ENCODE measurements around the gene BLOC1S3. TPM values are rescaled to one million over a fixed set of nuclear protein-coding genes. Genes with fewer than 3 reads are reported as not detected.

The BLOC1S3 gene
- total and polyA plus RNA-seq, 2 of the 13 experiments (the other 11 are each of a cell fraction or from before 2014, with no cell fraction given), result 4.3 to 4.8 TPM

GRCh38 chr19:45166723-45167252 lies 11.8 kb upstream of the BLOC1S3 start (continued):
- TF ChIP-seq ZNF772 (CRISPR knock-in tag; IDR thresholded peaks at IDR 0.05), result no peak
- no peak for TF ChIP-seq STAT6 (CRISPR knock-in tag; IDR thresholded peaks at IDR 0.05; ENCODE audit: borderline replicate concordance)
- TF ChIP-seq ZNF777 (CRISPR knock-in tag; IDR thresholded peaks at IDR 0.05), result no peak
- TF ChIP-seq ELF4 (CRISPR knock-in tag; IDR thresholded peaks at IDR 0.05; ENCODE audit: borderline replicate concordance), result no peak
- no peak for TF ChIP-seq HCFC1 (IDR thresholded peaks at IDR 0.05; ENCODE audit: low read depth, low read length)
- no peak for TF ChIP-seq THAP11 (CRISPR knock-in tag; IDR thresholded peaks at IDR 0.05)
- TF ChIP-seq, protein P1, sequence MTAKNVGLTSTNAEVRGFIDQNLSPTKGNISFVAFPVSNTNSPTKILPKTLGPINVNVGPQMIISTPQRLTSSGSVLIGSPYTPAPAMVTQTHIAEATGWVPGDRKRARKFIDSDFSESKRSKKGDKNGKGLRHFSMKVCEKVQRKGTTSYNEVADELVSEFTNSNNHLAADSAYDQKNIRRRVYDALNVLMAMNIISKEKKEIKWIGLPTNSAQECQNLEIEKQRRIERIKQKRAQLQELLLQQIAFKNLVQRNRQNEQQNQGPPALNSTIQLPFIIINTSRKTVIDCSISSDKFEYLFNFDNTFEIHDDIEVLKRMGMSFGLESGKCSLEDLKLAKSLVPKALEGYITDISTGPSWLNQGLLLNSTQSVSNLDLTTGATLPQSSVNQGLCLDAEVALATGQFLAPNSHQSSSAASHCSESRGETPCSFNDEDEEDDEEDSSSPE (CRISPR knock-in tag; IDR thresholded peaks at IDR 0.05), result no peak
- no peak for TF ChIP-seq ZNF512B (CRISPR knock-in tag; IDR thresholded peaks at IDR 0.05; ENCODE audit: borderline replicate concordance)
- TF ChIP-seq ZMYM2 (CRISPR knock-in tag; IDR thresholded peaks at IDR 0.05), result no peak
- TF ChIP-seq AKNA (CRISPR knock-in tag; IDR thresholded peaks at IDR 0.05; ENCODE audit: borderline replicate concordance), result no peak
- no peak for TF ChIP-seq ZNF138 (CRISPR knock-in tag; IDR thresholded peaks at IDR 0.05; ENCODE audit: low read depth)
- peak; percentile 48; the same call in 1 of the 2 replicates for TF ChIP-seq ZFX (CRISPR knock-in tag; IDR thresholded peaks at IDR 0.05; ENCODE audit: low read depth)
- TF ChIP-seq, protein P2, sequence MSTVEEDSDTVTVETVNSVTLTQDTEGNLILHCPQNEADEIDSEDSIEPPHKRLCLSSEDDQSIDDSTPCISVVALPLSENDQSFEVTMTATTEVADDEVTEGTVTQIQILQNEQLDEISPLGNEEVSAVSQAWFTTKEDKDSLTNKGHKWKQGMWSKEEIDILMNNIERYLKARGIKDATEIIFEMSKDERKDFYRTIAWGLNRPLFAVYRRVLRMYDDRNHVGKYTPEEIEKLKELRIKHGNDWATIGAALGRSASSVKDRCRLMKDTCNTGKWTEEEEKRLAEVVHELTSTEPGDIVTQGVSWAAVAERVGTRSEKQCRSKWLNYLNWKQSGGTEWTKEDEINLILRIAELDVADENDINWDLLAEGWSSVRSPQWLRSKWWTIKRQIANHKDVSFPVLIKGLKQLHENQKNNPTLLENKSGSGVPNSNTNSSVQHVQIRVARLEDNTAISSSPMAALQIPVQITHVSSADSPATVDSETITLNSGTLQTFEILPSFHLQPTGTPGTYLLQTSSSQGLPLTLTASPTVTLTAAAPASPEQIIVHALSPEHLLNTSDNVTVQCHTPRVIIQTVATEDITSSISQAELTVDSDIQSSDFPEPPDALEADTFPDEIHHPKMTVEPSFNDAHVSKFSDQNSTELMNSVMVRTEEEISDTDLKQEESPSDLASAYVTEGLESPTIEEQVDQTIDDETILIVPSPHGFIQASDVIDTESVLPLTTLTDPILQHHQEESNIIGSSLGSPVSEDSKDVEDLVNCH (CRISPR knock-in tag; IDR thresholded peaks at IDR 0.05), result no peak
- no peak for TF ChIP-seq PLRG1 (conservative IDR thresholded peaks at IDR 0.05)
- no peak for TF ChIP-seq CAMTA2 (CRISPR knock-in tag; IDR thresholded peaks at IDR 0.05; ENCODE audit: borderline replicate concordance)

Data from HepG2 (cell line).